ENCODE data around the gene RMND1. TPM values are rescaled to one million over a fixed set of nuclear protein-coding genes. Genes with fewer than 3 reads are reported as not detected.

Gene RMND1
- total RNA-seq, 3 donors from 2014 or later = 16.5 to 25.6 (median 21.0) TPM

DNA sequence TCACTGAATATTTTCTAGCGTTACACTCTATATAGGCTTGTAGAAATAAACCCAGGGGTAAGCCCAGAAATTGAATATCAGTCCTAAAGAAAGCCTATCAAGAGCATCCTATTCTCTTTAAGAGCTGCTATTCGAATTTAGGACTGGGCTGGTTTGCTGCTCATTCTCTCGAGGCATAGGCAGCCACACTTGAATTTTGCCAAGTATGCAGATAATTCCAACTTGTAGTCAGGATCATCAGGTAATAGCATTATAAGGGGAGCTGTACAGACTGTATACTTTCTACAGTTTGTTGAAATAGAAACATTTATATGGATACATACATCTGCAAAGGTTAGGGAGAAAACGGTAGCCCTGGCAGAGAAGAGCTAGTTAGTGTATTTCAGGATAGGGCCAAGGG is 58.5 kb downstream of the RMND1 start:
- H3K4me1 ChIP-seq (ENCODE audit: low read depth) = peaks cover 27% of the 10 kb centered on the region
- DNase-seq (no peak), ATAC-seq (no peak)
- no peaks in the 10 kb centered on the region for H3K9me3 ChIP-seq
- TF ChIP-seq CTCF (IDR thresholded peaks at IDR 0.05) = no peak
- H3K4me3 ChIP-seq = no peak overlapping the region
- H3K36me3 ChIP-seq (ENCODE audit: low read depth) = no peaks in the 10 kb centered on the region
- intact Hi-C loops (cut with DNase I, micrococcal nuclease) = no loop called here

GRCh38 chr6:151392427-151392826 is 59.5 kb downstream of the RMND1 start:
- Histone ChIP-seq H3K4me1 (ENCODE audit: low read depth) (peaks cover 28% of the 10 kb centered on the region), H3K4me3 (no peak overlapping the region), H3K9me3 (no peaks in the 10 kb centered on the region), H3K36me3 (ENCODE audit: low read depth) (no peaks in the 10 kb centered on the region)
- intact Hi-C loops (cut with DNase I, micrococcal nuclease) = no loop called here
- ATAC-seq = no peak
- no peak for TF ChIP-seq CTCF (IDR thresholded peaks at IDR 0.05)
- no peak for DNase-seq

DNA sequence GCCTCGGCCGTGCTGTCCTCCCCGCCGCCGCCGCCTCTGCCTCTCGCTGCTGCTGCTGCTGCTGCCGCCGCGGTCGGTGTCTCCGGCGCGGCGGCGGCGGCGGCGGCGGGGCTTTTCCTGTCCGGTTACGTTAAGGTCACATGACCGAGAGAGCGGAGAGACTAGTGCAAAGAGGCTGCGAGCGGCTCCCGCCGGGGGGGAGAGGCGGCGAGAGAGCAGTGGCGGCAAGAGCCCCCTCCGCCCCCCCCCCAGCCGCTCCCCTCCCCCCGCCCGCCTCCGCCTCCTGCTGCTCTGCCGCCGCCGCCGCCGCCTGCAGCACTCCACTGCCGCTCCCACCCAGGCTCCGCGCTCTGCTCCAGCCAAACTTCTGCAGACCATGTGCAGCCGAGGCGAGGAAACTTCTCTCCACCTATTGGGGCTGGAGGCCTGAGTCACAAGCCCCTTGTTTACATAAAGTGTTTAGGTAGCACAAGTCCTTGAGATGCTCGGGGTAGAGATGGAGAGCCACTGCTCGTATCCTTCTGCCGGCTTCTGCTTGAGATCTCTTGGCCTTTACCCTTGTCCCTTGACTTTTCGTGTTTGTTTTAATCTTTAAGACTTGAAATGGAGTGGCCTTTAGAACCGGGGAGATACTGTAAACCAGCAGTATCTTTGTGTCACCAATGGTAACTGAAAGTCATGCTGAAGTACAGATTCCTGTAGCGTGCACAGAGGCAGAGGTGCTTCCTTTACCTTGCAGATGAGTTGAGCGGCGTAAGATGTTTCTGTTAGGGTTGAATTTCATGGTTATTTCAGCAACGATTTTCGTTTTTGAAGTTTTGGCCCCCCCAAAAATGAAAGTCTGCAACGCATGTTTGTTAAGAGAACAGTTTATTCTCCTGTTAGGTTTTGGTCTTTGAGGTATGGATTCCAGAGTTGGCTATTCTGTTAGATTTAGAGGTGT is 60.2 kb downstream of the RMND1 start, which contains the start of gene ZBTB2:
Gene ZBTB2 (minus strand): TSS at position 89 of the 943 bp plus-strand sequence. CDS start 17,922 bp downstream, outside the sequence.
- peak; percentile 4 for ATAC-seq
- Histone ChIP-seq H3K9me3 (no peaks in the 10 kb centered on the region), H3K4me1 (ENCODE audit: low read depth) (peaks cover 28% of the 10 kb centered on the region), H3K4me3 (peak within 1 kb of the TSS; percentile 100), H3K36me3 (ENCODE audit: low read depth) (no peaks in the 10 kb centered on the region)
- intact Hi-C loops (cut with DNase I, micrococcal nuclease) = no loop called here
- TF ChIP-seq CTCF (IDR thresholded peaks at IDR 0.05) = no peak
- peak; percentile 74 to 87 (median 79) for DNase-seq

- peak; percentile 79 to 89 (median 88) for DNase-seq
- intact Hi-C loops (cut with DNase I, micrococcal nuclease) = no loop called here
- no peaks in the 10 kb centered on the region for H3K9me3 ChIP-seq
- H3K36me3 ChIP-seq (ENCODE audit: low read depth) = no peaks in the 10 kb centered on the region
- H3K4me1 ChIP-seq (ENCODE audit: low read depth) = peaks cover 28% of the 10 kb centered on the region
- H3K4me3 ChIP-seq = peak overlapping the region; percentile 100
- ATAC-seq = peak; percentile 47
- no peak for TF ChIP-seq CTCF (IDR thresholded peaks at IDR 0.05)
Measured at GRCh38 chr6:151390851-151391470, 61.0 kb downstream of the RMND1 start.

DNA sequence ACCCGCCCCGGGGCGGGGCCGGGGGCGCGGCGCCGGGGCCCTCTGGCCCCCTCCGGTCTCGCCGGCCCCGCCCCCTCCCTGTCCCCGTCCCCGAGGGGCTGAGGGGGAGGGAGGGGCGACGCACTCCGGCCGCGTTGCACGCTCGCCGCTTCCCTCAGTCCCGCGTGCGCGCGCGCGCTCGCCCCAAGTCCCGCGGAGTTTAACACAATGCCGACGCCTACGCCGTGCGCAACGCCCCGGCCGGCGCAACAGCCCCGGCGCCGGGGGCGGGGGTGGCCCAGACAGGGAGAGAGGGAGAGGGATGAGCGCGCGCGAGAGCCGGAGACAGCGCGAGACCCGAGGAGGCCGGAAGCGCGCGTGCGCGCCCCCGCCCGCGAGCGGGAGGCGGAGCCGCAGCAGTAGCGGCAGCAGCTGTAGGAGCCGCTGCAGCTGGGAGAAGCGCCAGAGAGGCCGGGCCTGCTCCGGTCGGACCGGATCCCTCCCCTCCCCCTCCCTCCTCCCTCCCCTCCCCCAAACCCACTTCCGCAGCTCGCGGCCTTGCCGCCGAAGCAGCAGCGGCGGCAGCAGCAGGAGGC is 61.6 kb downstream of the RMND1 start:
- H3K4me1 ChIP-seq (ENCODE audit: low read depth) = peaks cover 28% of the 10 kb centered on the region
- TF ChIP-seq CTCF (IDR thresholded peaks at IDR 0.05) = no peak
- intact Hi-C loops (cut with DNase I, micrococcal nuclease) = no loop called here

More for the DNA sequence above, 61.6 kb downstream of the RMND1 start:
- peak overlapping the region; percentile 100 for H3K4me3 ChIP-seq
- H3K9me3 ChIP-seq = no peaks in the 10 kb centered on the region
- no peaks in the 10 kb centered on the region for H3K36me3 ChIP-seq (ENCODE audit: low read depth)
- peak; percentile 85 for ATAC-seq
- peak; percentile 97 to 99 (median 99) for DNase-seq
